Urinary bladder (tissue), 4 donors: ENCODE measurements around the gene SLC2A9. TPM values are rescaled to one million over a fixed set of nuclear protein-coding genes. Genes with fewer than 3 reads are reported as not detected.

Experiments
- DNase-seq: peaks from one replicate; pipeline ENCODE4 v3.0.0-alpha.2; 2015; ENCODE audit errors: extremely low spot score
- H3K27ac ChIP-seq: one replicate; pipeline ENCODE4 v1.5.1; 2013; ENCODE audit warnings: low read depth, mild to moderate bottlenecking, moderate library complexity
- H3K36me3 ChIP-seq: one replicate; pipeline ENCODE4 v1.6.1; 2013; ENCODE audit warnings: mild to moderate bottlenecking, moderate library complexity; ENCODE audit not compliant: insufficient read depth
- H3K4me1 ChIP-seq: one replicate; pipeline ENCODE4 v1.6.1; 2013; ENCODE audit warnings: mild to moderate bottlenecking, moderate library complexity; ENCODE audit not compliant: insufficient read depth
- H3K4me3 ChIP-seq: one replicate; pipeline ENCODE4 v1.5.1; 2013; ENCODE audit warnings: low read depth, low read length
- WGBS: extraction: QIAGEN DNeasy Blood & Tissue Kit; methylation state at CpG from one replicate; pipeline ENCODE4 v1.1.7; 2013; 5-methylcytosine and 5-hydroxymethylcytosine counted together
- polyA plus RNA-seq: library from polyadenylated mRNA; stranded (reverse); fragments of 200-250 nt; gene quantifications from one replicate; pipeline ENCODE4 v1.2.3, GENCODE V29; 2013
- total RNA-seq: library from RNA; depleted of rRNA; stranded (reverse); fragments of >200 nt; gene quantifications from one replicate; pipeline ENCODE4 v1.2.3, GENCODE V29; 2014
- donor health status: healthy with polysubstance abuse.
- donor health status: healthy.

Gene SLC2A9
- total and polyA plus RNA-seq, 2 donors = 7.6 to 10.4 TPM

DNA sequence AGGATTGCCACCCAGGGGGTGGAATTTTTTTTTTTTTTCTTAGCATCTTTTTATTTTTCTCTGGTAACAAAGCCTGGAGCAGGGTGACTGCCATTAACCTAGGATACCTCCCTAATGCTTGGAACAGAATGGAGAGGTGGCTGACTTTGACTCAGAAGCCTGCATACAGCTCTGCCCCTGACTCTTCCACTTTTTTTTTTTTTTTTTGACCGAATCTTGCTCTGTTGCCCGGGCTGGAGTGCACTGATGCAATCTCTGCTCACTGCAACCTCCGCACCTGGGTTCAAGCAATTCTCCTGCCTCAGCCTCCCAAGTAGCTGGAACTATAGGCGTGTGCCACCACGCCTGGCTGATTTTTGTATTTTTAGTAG is 341 bp upstream of the SLC2A9 start:
- 83% methylated on average over 5 of the region's 5 CpGs for WGBS
- DNase-seq = no peak
- Histone ChIP-seq H3K27ac (no peak overlapping the region), H3K4me3 (no peak overlapping the region), H3K4me1 (no peaks in the 10 kb centered on the region), H3K36me3 (no peaks in the 10 kb centered on the region)

GRCh38 chr4:10020106-10020505 is 1.2 kb downstream of the SLC2A9 start:
- Histone ChIP-seq H3K4me1 (no peaks in the 10 kb centered on the region), H3K4me3 (no peak overlapping the region), H3K36me3 (no peaks in the 10 kb centered on the region), H3K27ac (no peak overlapping the region)
- 89% methylated on average over 6 of the region's 6 CpGs for WGBS
- DNase-seq = no peak

DNA sequence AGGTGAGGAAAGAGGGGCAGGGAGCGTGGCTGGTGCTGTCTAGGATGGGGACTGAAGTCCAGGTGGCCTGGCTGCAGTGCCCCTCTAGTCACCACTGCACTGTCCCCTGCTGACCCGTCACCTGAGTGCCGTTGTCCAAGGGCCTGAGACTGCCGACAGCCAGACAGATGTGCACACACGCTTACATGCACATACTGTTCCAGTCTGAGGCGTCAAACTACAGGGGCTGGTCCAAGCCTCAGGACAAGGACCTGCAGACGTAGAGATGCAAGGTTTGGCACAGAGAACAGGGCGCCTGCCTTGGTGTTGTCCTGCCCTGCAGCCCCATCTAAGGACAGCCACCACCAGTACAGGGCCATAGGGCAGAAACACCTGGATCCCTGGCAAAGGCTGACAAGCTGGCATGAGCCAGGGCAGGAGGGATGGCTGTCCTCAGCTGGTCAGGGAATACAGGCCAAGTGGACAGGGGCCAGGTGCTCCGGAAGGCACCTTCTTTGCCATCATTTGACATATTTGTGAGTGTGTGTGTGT is 1.7 kb downstream of the SLC2A9 start:
- DNase-seq = no peak
- 52% methylated on average over 9 of the region's 9 CpGs for WGBS
- H3K36me3 ChIP-seq = no peaks in the 10 kb centered on the region
- H3K27ac ChIP-seq = peak overlapping the region; percentile 34
- no peaks in the 10 kb centered on the region for H3K4me1 ChIP-seq
- peak overlapping the region; percentile 8 for H3K4me3 ChIP-seq

GRCh38 chr4:10018818-10019461 is 2.4 kb downstream of the SLC2A9 start:
- Histone ChIP-seq H3K36me3 (no peaks in the 10 kb centered on the region), H3K4me3 (peak overlapping the region; percentile 8), H3K4me1 (no peaks in the 10 kb centered on the region), H3K27ac (peak overlapping the region; percentile 52)
- WGBS = 1% methylated on average over 52 of the region's 52 CpGs
- peak; percentile 86 for DNase-seq

DNA sequence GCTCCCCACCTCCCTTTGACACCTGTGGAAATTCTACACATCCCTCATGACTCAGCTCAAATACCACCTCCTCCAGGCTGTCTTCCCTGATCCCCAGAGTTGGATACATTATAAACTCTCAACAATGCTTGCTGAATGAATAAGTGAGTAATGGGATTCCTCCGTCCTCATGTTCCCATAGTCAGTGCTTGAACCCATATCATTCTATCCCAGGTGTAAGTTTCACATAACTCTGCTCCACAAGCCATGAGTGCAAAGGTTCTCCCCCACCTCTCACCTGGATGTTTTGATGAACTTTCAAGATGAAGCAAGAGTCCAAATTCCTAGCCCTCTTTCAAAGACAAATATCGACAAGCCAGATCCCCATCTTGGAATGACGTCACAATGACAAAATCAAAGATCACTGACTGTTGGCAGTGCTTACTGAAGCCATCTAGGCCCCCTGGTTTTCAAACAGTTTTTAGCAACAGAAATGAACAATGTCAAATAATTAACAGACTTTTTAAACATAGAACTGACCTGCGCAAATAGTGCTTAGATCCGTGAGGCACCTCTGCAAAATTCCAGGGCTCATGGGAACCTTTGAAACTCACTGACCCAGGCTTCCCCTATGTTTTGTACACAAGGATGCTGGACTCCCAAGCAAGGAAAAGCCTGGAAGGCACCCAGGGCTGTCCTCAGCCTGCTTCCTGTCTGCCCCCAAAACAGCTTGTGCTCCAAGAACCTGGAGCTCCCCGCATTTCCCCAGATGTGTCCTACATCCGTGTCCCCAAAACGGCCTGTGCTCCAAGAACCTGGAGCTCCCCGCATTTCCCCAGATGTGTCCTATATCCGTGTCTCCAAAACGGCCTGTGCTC is 4.0 kb downstream of the SLC2A9 start:
- no peaks in the 10 kb centered on the region for H3K36me3 ChIP-seq
- H3K27ac ChIP-seq = no peak overlapping the region
- 95% methylated on average over 11 of the region's 11 CpGs for WGBS
- DNase-seq = no peak
- no peaks in the 10 kb centered on the region for H3K4me1 ChIP-seq
- H3K4me3 ChIP-seq = no peak overlapping the region

- Histone ChIP-seq H3K27ac (no peak overlapping the region), H3K4me3 (no peak overlapping the region), H3K4me1 (no peaks in the 10 kb centered on the region), H3K36me3 (no peaks in the 10 kb centered on the region)
- no peak for DNase-seq
- WGBS = 71% methylated on average over 6 of the region's 6 CpGs
Observed at GRCh38 chr4:10016169-10016568, 5.1 kb downstream of the SLC2A9 start.

DNA sequence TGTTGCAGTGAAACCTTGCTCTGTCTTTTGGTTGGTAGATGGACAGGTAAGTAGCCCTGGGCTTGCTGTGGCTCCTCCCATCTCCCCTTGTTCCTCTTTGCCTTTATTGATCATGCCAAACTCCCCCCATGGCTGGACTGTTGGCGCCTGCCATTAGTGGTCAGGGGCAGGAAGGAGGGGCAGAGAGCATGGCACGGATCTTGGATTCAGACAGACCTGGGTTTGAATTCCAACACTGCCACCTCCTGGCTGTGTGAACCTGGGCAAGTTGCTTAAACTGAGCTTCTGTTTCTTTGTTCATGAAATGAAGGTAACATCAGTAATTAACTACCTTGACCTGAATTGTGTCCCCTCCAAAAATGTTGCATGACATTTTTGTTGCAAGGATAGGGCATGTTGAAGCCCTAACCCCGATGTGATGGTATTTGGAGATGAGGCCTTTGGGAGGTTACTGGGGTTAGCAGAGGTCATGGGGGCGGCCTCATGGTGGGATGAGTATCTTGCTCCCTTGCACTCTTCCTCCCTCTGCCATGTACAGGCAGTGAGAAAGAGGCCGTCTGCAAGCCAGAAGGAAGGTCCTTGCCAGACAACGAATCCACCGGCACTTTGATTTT is 6.0 kb downstream of the SLC2A9 start:
- no peak for DNase-seq
- H3K36me3 ChIP-seq = no peaks in the 10 kb centered on the region
- no peaks in the 10 kb centered on the region for H3K4me1 ChIP-seq
- no peak overlapping the region for H3K27ac ChIP-seq
- WGBS = 58% methylated on average over 7 of the region's 7 CpGs
- H3K4me3 ChIP-seq = no peak overlapping the region

- Histone ChIP-seq H3K36me3 (no peaks in the 10 kb centered on the region), H3K27ac (no peak overlapping the region), H3K4me3 (no peak overlapping the region), H3K4me1 (no peaks in the 10 kb centered on the region)
- 84% methylated on average over 6 of the region's 6 CpGs for WGBS
- no peak for DNase-seq
Observed at GRCh38 chr4:10013722-10014121, 7.6 kb downstream of the SLC2A9 start.

DNA sequence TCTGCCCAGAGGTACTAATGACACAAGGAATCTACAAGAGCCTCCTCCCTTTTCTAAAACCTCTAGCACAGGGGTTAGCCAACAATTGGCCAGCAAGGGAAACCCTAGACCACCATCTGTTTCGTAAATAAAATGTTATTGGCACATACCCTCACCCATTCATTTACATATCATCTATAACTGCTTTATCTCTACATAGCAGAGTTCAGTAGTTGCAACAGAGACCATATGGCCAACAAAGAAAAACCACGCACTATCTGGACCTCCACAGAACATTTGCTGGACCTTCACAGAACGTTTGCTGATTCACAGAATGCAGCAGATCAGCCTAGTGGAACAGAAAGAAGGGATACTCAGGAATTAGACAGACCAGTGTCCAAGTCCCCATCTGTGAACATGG is 9.4 kb downstream of the SLC2A9 start:
- H3K27ac ChIP-seq = no peak overlapping the region
- 87% methylated on average over 3 of the region's 3 CpGs for WGBS
- no peaks in the 10 kb centered on the region for H3K36me3 ChIP-seq
- H3K4me1 ChIP-seq = no peaks in the 10 kb centered on the region
- DNase-seq = no peak
- H3K4me3 ChIP-seq = no peak overlapping the region

- Histone ChIP-seq H3K27ac (no peak overlapping the region), H3K4me3 (no peak overlapping the region), H3K4me1 (no peaks in the 10 kb centered on the region), H3K36me3 (no peaks in the 10 kb centered on the region)
- DNase-seq = no peak
- WGBS = 94% methylated on average over 1 of the region's 1 CpG
Observed at GRCh38 chr4:10011277-10011676, 10.0 kb downstream of the SLC2A9 start.

DNA sequence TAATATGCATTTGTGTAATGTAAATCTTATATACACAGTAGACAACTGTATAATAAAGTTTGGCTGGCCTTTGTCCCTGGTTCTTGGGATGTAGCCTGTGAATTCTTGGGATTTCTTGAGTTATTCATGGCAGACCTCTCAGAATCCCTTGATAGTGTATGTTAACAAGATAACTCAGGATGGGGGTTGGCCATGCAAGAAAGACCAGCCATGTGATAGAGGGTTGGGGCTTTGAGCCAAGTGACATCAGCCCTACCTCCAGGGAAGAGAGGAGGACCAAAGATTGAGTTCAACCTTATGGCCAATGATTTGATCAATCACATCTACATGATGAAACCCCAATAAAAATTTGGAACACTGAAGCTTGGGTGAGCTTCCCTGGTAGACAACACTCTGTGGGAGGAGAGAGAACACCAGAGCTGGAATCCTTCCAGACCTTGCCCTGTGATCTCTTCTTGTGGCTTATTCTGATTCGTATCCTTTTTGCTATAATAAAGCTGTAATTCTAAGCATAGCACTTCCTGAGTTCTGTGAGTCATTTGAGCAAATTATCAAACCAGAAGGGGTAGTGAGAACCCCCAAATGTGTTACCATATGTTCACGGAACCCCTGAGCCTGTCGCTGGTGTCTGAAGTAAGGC is 11.3 kb downstream of the SLC2A9 start:
- Histone ChIP-seq H3K27ac (no peak overlapping the region), H3K4me3 (no peak overlapping the region), H3K4me1 (no peaks in the 10 kb centered on the region), H3K36me3 (no peaks in the 10 kb centered on the region)
- DNase-seq = no peak
- WGBS = 63% methylated on average over 3 of the region's 3 CpGs

DNA sequence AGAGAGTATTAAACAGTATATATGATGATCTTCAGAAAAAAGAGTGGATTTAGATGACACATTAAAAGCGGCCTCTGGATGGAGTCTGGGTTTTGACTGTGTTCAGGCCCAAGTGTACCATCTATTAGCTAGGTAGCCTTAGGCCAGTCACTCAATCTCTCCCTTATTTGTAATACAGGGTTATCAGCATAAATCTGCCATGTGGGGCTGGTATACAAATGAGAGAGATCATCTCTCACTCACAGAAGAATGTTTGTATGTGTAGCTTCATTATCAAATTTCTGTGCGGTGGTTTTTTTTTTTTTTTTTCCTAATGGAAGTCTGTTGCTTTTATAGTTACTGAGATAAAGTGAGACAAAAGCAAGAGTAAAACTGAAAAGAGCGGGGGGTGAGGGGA is 12.7 kb downstream of the SLC2A9 start:
- Histone ChIP-seq H3K36me3 (no peaks in the 10 kb centered on the region), H3K27ac (no peak overlapping the region), H3K4me1 (no peaks in the 10 kb centered on the region), H3K4me3 (no peak overlapping the region)
- 67% methylated on average over 3 of the region's 3 CpGs for WGBS
- DNase-seq = no peak

DNA sequence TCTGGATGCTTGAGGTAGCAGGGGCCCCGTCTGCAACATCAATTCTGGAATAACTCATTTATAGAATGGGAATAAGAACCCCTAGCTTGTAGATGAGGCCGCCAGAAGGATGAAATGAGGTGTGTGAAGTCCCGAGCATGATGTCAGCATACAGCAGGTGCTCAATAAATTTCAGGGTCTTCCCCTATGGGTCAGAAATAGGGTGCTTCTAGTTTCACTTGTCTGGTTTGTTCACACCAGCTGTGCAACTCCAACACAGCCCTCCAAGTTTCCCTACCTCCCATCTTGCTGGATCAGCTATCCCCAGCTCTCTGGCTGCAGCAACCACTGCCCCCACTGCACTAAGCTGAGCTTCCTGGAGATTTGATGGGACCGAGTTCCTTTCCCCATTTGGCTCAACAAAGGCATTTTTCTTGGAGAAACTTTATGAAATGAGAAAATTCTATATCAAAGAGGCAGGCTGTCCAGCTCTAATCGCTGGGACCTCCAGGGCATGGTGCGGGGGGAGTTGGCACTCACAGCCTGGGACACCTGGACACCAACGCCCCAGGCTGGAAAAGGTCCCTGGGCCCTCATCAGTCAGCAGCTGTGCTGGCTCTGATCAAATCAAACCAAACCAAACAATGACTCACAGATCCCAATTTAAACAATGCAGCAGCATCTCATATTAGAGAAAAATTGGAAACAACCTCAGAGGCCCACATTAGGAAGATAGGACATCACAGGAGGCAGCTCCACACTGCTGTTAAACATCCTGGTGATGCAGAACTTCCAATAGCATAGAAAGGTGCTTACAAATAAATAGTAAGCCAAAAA is 13.3 kb downstream of the SLC2A9 start:
- H3K36me3 ChIP-seq = no peaks in the 10 kb centered on the region
- no peak for DNase-seq
- H3K4me1 ChIP-seq = no peaks in the 10 kb centered on the region
- 48% methylated on average over 7 of the region's 7 CpGs for WGBS
- no peak overlapping the region for H3K27ac ChIP-seq
- H3K4me3 ChIP-seq = no peak overlapping the region
